ENCODE measurements around the gene SREK1. TPM values are rescaled to one million over a fixed set of nuclear protein-coding genes. Genes with fewer than 3 reads are reported as not detected.
A peak's percentile ranks its signal among the peaks of the same experiment; 100 is the strongest.

Gene SREK1
- total RNA-seq, 1 donor from 2014 or later = 60.7 TPM

DNA sequence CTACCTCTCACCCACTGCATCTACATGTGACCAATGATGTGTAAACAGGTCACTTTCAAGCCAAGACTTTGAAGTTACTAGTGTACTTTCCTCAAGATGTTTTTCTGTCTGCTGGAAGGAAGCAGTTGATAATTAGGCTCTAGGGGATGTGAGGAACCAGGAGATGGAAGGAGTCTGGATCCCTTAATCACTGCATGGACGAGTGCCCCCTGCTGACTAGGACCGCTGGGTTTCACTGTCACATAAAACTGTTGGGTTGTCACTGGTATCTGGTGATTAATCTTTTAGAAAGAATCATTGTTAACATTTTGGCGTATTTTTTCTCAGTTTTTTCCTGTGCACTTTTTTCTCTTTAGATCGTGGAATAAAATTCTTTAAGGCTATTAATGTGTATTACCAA lies 79.5 kb downstream of the SREK1 start:
- Histone ChIP-seq H3K36me3 (no peaks in the 10 kb centered on the region), H3K27ac (no peak overlapping the region), H3K4me3 (no peak overlapping the region), H3K27me3 (ENCODE audit: low read depth) (no peaks in the 10 kb centered on the region), H3K4me1 (no peaks in the 10 kb centered on the region), H3K9me3 (no peaks in the 10 kb centered on the region)
- TF ChIP-seq, protein P1, sequence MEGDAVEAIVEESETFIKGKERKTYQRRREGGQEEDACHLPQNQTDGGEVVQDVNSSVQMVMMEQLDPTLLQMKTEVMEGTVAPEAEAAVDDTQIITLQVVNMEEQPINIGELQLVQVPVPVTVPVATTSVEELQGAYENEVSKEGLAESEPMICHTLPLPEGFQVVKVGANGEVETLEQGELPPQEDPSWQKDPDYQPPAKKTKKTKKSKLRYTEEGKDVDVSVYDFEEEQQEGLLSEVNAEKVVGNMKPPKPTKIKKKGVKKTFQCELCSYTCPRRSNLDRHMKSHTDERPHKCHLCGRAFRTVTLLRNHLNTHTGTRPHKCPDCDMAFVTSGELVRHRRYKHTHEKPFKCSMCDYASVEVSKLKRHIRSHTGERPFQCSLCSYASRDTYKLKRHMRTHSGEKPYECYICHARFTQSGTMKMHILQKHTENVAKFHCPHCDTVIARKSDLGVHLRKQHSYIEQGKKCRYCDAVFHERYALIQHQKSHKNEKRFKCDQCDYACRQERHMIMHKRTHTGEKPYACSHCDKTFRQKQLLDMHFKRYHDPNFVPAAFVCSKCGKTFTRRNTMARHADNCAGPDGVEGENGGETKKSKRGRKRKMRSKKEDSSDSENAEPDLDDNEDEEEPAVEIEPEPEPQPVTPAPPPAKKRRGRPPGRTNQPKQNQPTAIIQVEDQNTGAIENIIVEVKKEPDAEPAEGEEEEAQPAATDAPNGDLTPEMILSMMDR (IDR thresholded peaks at IDR 0.05) = peak; percentile 26
- intact Hi-C loops (cut with DNase I) = no loop called here
- DNase-seq (no peak), ATAC-seq (no peak)

DNA sequence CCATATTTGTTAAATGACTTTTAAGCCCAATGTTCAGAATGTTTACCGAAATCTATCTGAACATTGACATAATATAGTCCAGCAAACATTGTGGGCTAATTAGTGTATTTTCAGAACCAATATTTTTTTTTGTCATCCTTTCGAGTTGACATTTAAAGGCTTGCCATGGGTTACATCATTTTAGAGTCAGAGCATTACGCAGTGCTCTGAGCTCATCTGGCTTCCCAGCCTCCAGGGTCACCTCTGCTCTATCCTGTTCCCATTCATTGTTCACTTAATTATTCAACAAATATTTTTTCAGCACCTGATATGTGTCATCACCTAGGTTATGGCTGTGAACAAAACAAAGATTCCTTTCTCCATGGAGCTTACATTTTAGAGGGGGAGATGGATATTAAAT lies 80.2 kb downstream of the SREK1 start:
- no peak for ATAC-seq
- intact Hi-C loops (cut with DNase I) = no loop called here
- TF ChIP-seq, protein P1 (IDR thresholded peaks at IDR 0.05) = no peak
- Histone ChIP-seq H3K4me1 (no peaks in the 10 kb centered on the region), H3K27me3 (ENCODE audit: low read depth) (no peaks in the 10 kb centered on the region), H3K27ac (no peak overlapping the region), H3K9me3 (no peaks in the 10 kb centered on the region), H3K36me3 (no peaks in the 10 kb centered on the region), H3K4me3 (no peak overlapping the region)
- DNase-seq = no peak

DNA sequence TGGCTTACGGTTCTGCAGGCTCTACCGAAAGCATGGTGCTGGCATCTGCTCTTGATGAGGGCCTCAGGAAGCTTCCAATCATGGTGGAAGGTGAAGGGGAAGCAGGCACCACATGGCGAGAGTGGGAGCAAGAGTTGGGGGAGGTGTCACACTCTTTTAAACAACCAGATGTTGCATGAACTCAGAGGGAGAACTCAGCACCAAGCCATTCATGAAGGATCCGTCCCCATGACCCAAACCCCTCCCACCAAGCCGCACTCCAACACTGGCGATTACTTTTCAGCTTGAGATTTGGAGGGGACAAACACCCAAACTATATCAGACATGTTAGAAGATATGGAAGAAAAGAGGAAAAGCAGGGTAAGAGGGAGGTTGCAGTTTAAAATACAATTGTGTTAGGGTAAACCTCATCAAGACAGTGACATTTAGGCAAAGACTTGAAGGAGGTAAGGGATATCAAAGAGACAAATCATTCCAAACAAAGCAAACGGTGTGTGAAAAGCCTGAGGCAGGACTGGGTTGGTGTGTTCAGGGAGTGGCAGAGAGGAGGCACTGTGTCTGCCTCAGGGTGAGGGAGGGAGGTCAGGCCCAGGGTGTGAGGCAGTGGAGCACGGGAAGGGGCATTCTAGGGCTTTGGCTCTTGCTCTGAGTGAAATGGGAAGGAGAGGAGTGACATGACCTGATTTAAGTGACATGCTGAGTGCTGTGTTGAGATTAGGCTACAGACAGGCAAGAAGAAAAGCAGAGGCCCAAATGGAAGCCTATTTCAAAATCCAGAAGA lies 80.9 kb downstream of the SREK1 start:
- TF ChIP-seq, protein P1 (IDR thresholded peaks at IDR 0.05) = no peak
- ATAC-seq = no peak

DNA sequence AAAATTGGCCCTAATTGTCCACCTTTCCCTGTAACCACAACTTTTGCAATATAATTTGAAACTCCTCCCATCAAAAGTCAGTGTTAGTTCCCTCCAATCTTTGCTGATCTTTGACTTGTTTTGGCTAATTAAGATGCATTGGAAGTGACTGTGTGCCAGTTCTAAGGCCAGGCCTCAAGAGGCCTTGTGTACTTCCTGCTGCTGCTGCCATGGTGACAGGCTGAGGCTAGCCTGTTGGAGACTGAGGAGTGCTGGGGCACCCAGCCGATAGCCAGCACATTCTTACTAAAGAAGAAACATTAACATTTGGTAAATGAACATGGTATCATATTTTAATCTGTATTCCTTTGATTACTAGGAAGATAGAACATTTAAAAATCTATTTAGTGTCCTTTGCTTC lies 86.5 kb downstream of the SREK1 start:
- no peak overlapping the region for H3K4me3 ChIP-seq
- no peaks in the 10 kb centered on the region for H3K4me1 ChIP-seq
- no peak overlapping the region for H3K27ac ChIP-seq
- H3K9me3 ChIP-seq = no peaks in the 10 kb centered on the region
- TF ChIP-seq, protein P1 (IDR thresholded peaks at IDR 0.05) = no peak
- no peaks in the 10 kb centered on the region for H3K27me3 ChIP-seq (ENCODE audit: low read depth)
- no peaks in the 10 kb centered on the region for H3K36me3 ChIP-seq
- intact Hi-C loops (cut with DNase I) = no loop called here
- ATAC-seq (no peak), DNase-seq (no peak)

More for the DNA sequence above, 80.9 kb downstream of the SREK1 start:
- intact Hi-C loops (cut with DNase I) = no loop called here
- no peak overlapping the region for H3K27ac ChIP-seq
- no peaks in the 10 kb centered on the region for H3K9me3 ChIP-seq
- no peaks in the 10 kb centered on the region for H3K4me1 ChIP-seq
- no peak for DNase-seq
- H3K4me3 ChIP-seq = no peak overlapping the region
- H3K36me3 ChIP-seq = no peaks in the 10 kb centered on the region
- H3K27me3 ChIP-seq (ENCODE audit: low read depth) = no peaks in the 10 kb centered on the region

DNA sequence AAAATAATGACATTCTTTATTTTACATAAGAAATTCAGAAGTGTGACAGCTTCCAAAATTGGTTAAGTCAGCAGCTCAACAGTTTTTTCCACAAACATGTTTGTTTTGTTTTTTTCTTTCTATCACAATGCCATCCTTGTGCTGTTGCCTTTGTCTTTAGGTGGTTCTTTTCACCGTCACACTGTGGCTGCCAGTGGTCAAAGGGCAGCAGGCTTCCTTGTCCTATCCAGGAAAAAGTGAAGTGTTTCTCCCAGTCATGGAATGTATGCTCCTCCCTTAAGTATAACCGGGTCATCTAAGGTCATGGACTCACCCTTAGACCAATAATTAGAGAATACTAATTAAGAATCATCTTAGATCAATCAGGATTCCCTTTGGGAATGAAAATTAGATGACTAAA lies 87.4 kb downstream of the SREK1 start:
- Histone ChIP-seq H3K27ac (no peak overlapping the region), H3K4me1 (no peaks in the 10 kb centered on the region), H3K9me3 (no peaks in the 10 kb centered on the region), H3K27me3 (ENCODE audit: low read depth) (no peaks in the 10 kb centered on the region), H3K36me3 (no peaks in the 10 kb centered on the region), H3K4me3 (no peak overlapping the region)
- no peak for DNase-seq
- no peak for ATAC-seq
- intact Hi-C loops (cut with DNase I) = no loop called here
- TF ChIP-seq, protein P1 (IDR thresholded peaks at IDR 0.05) = no peak
